ENCODE data around the gene COL23A1.

GRCh38 chr5:178227929-178228328 is 362.3 kb downstream of the COL23A1 start:
- TF ChIP-seq CTCF (conservative IDR thresholded peaks at IDR 0.05; ENCODE audit: low read depth in 2 of 2), result no peak
- TF ChIP-seq EZH2 (IDR thresholded peaks at IDR 0.05; ENCODE audit: low read depth, unreplicated experiment), result no peak
- no peak for TF ChIP-seq EZH2phosphoT487 (IDR thresholded peaks at IDR 0.05; ENCODE audit: unreplicated experiment)
- no peak for TF ChIP-seq ZNF462 (CRISPR knock-in tag; IDR thresholded peaks at IDR 0.05)
- no peak for TF ChIP-seq POLR2AphosphoS5 (IDR thresholded peaks at IDR 0.05; ENCODE audit: low read depth)
- no peak for TF ChIP-seq CREB1 (CRISPR knock-in tag; IDR thresholded peaks at IDR 0.05; ENCODE audit: low read depth)
- no peak for TF ChIP-seq NANOG (IDR thresholded peaks at IDR 0.05; ENCODE audit: borderline replicate concordance)
- TF ChIP-seq ZNF331 (CRISPR knock-in tag; IDR thresholded peaks at IDR 0.05; ENCODE audit: low read depth), result no peak
- no peak for TF ChIP-seq ZNF114 (CRISPR knock-in tag; IDR thresholded peaks at IDR 0.05)

Data from GM23338 (cell line).